NCI-H460 (cell line): Measurements from ENCODE around the gene CBX6. TPM values are rescaled to one million over a fixed set of nuclear protein-coding genes. Genes with fewer than 3 reads are reported as not detected.

ENCODE experiments used
- DNase-seq: peaks from one replicate; pipeline ENCODE4 v3.0.0-alpha.2; 2016; ENCODE audit warnings: low read depth; ENCODE audit errors: extremely low read depth
- total RNA-seq: library from RNA; depleted of rRNA; stranded (reverse); fragments of >200 nt; shearing (Covaris generic); gene quantifications from 2 replicates; pipeline ENCODE4 v1.2.3, GENCODE V29; 2014

CBX6 gene
- total RNA-seq, 1 experiment from 2014 or later, result 29.3 TPM

- DNase-seq, result no peak
Measured at GRCh38 chr22:38841635-38842034, 30.4 kb downstream of the CBX6 start.

GRCh38 chr22:38841211-38841610 lies 30.8 kb downstream of the CBX6 start:
- DNase-seq, result no peak

- no peak for DNase-seq
Measured at GRCh38 chr22:38840129-38840528, 31.9 kb downstream of the CBX6 start.

- no peak for DNase-seq
Measured at GRCh38 chr22:38839686-38840085, 32.3 kb downstream of the CBX6 start.

GRCh38 chr22:38837414-38837928 lies 34.5 kb downstream of the CBX6 start:
- no peak for DNase-seq

- DNase-seq, result no peak
Measured at GRCh38 chr22:38835888-38836301, 36.1 kb downstream of the CBX6 start.

GRCh38 chr22:38834991-38835390 lies 37.0 kb downstream of the CBX6 start:
- DNase-seq, result no peak

GRCh38 chr22:38834215-38834953 lies 37.6 kb downstream of the CBX6 start:
- no peak for DNase-seq

- DNase-seq, result no peak
Measured at GRCh38 chr22:38833061-38833460, 39.0 kb downstream of the CBX6 start.

GRCh38 chr22:38832005-38832978 lies 39.7 kb downstream of the CBX6 start:
- no peak for DNase-seq

- DNase-seq, result no peak
Measured at GRCh38 chr22:38831166-38831945, 40.7 kb downstream of the CBX6 start.

GRCh38 chr22:38830845-38831108 lies 41.2 kb downstream of the CBX6 start:
- no peak for DNase-seq

- DNase-seq, result no peak
Measured at GRCh38 chr22:38830026-38830844, 41.8 kb downstream of the CBX6 start.

GRCh38 chr22:38829485-38829884 lies 42.5 kb downstream of the CBX6 start:
- DNase-seq, result no peak

- DNase-seq, result no peak
Measured at GRCh38 chr22:38828616-38829205, 43.3 kb downstream of the CBX6 start.

- DNase-seq, result no peak
Measured at GRCh38 chr22:38828191-38828590, 43.8 kb downstream of the CBX6 start.

- DNase-seq, result no peak
Measured at GRCh38 chr22:38827510-38827909, 44.5 kb downstream of the CBX6 start.

- no peak for DNase-seq
Measured at GRCh38 chr22:38826801-38827200, 45.2 kb downstream of the CBX6 start.

GRCh38 chr22:38826386-38826785 lies 45.6 kb downstream of the CBX6 start:
- DNase-seq, result no peak

- peak; percentile 49 for DNase-seq
Measured at GRCh38 chr22:38824585-38824984, 47.4 kb downstream of the CBX6 start.
